OCI-LY3 (cell line): ENCODE results near the gene PPP2R3C.

ENCODE experiments used
- H2AFZ ChIP-seq: fragments of 200-600, 300-600 bp; shearing (Covaris generic); 2 replicates; pipeline ENCODE4 v1.6.0; 2014; ENCODE audit warnings: antibody characterized with exemption, low read depth, low read length
- H3K27ac ChIP-seq: fragments of 200-600, 300-600 bp; sonication (generic); 2 replicates; pipeline ENCODE4 v1.5.1; 2014; ENCODE audit warnings: mild to moderate bottlenecking, low read length, moderate library complexity, mixed read lengths
- H3K27me3 ChIP-seq: fragments of 200-600, 300-600 bp; sonication (generic); 2 replicates; pipeline ENCODE4 v1.6.1; 2014; ENCODE audit warnings: low read depth, low read length, mixed read lengths
- H3K36me3 ChIP-seq: fragments of 200-600, 300-600 bp; sonication (generic); replicated peaks from 2 replicates; pipeline ENCODE3; 2014; ENCODE audit warnings: low read depth, low read length, mixed read lengths
- H3K4me1 ChIP-seq: fragments of 300-600, 200-600 bp; sonication (generic); 2 replicates; pipeline ENCODE4 v1.6.1; 2014; ENCODE audit warnings: low read length, mixed read lengths
- H3K4me2 ChIP-seq: fragments of 200-600, 300-600 bp; sonication (generic); 2 replicates; pipeline ENCODE4 v1.6.1; 2014; ENCODE audit warnings: low read length, mixed read lengths
- H3K4me3 ChIP-seq: fragments of 300-600, 200-600 bp; sonication (generic); 2 replicates; pipeline ENCODE4 v1.5.1; 2014; ENCODE audit warnings: antibody characterized with exemption, mild to moderate bottlenecking, low read length, moderate library complexity
- H3K79me2 ChIP-seq: fragments of 300-600, 200-600 bp; shearing (Covaris generic); 2 replicates; pipeline ENCODE4 v1.6.1; 2014; ENCODE audit warnings: mild to moderate bottlenecking, low read length, mixed read lengths
- H3K9ac ChIP-seq: fragments of 300-600, 200-600 bp; shearing (Covaris generic); 2 replicates; pipeline ENCODE4 v1.6.0; 2014; ENCODE audit warnings: mild to moderate bottlenecking, low read length, moderate library complexity
- H3K9me3 ChIP-seq: fragments of 200-600, 300-600 bp; shearing (Covaris generic); 2 replicates; pipeline ENCODE4 v1.6.1; 2014; ENCODE audit warnings: low read length, mixed read lengths; ENCODE audit not compliant: insufficient read depth
- H4K20me1 ChIP-seq: fragments of 200-600, 300-600 bp; sonication (generic); 2 replicates; pipeline ENCODE4 v1.6.1; 2016; ENCODE audit warnings: low read length, mixed read lengths; ENCODE audit not compliant: insufficient read depth
- EZH2phosphoT487 ChIP-seq: fragments of 200-600 bp; shearing (Covaris generic); IDR thresholded peaks from 2 replicates; pipeline ENCODE4 v1.6.1; 2018; ENCODE audit warnings: antibody characterized with exemption, mixed run types, low read depth
- TF ChIP-seq, protein P1 (sequence below): fragments of 200-600, 300-600 bp; sonication (generic); IDR thresholded peaks from 2 replicates; pipeline ENCODE4 v1.5.1; 2014; ENCODE audit warnings: antibody characterized with exemption, low read length, low read depth

Gene PPP2R3C

DNA sequence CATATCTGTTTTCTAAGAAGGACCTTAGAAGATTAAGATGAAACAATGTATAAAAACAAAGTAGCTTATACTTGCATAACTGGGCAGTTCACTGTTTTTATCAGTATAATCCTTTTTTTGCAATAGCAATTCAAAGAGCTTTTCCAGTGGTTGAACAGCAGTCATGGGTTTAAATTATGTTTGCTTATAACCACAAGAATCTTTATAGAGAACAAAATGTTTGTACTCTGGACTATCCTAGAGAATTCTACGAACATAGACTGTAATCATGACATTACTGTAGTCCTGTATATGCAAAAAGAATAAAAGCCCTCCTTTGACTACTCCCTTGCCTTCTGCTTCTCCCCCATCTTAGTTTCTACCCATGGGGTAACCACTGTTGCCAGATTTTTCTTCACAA is 70.0 kb downstream of the PPP2R3C start:
- H3K4me3 ChIP-seq = no peak overlapping the region
- TF ChIP-seq, protein P1, sequence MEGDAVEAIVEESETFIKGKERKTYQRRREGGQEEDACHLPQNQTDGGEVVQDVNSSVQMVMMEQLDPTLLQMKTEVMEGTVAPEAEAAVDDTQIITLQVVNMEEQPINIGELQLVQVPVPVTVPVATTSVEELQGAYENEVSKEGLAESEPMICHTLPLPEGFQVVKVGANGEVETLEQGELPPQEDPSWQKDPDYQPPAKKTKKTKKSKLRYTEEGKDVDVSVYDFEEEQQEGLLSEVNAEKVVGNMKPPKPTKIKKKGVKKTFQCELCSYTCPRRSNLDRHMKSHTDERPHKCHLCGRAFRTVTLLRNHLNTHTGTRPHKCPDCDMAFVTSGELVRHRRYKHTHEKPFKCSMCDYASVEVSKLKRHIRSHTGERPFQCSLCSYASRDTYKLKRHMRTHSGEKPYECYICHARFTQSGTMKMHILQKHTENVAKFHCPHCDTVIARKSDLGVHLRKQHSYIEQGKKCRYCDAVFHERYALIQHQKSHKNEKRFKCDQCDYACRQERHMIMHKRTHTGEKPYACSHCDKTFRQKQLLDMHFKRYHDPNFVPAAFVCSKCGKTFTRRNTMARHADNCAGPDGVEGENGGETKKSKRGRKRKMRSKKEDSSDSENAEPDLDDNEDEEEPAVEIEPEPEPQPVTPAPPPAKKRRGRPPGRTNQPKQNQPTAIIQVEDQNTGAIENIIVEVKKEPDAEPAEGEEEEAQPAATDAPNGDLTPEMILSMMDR = no peak
- no peak for TF ChIP-seq EZH2phosphoT487
- no peaks in the 10 kb centered on the region for H3K27me3 ChIP-seq
- peaks cover 5% of the 10 kb centered on the region for H3K36me3 ChIP-seq
- H3K4me1 ChIP-seq = peaks cover 3% of the 10 kb centered on the region; the same call in 1 of the 2 replicates
- no peak overlapping the region for H3K27ac ChIP-seq
- H4K20me1 ChIP-seq = no peaks in the 10 kb centered on the region
- H3K79me2 ChIP-seq = peaks cover 6% of the 10 kb centered on the region; the same call in 1 of the 2 replicates
- H3K9ac ChIP-seq = no peak overlapping the region
- no peaks in the 10 kb centered on the region for H3K9me3 ChIP-seq
- no peak overlapping the region for H2AFZ ChIP-seq
- H3K4me2 ChIP-seq = no peak overlapping the region

DNA sequence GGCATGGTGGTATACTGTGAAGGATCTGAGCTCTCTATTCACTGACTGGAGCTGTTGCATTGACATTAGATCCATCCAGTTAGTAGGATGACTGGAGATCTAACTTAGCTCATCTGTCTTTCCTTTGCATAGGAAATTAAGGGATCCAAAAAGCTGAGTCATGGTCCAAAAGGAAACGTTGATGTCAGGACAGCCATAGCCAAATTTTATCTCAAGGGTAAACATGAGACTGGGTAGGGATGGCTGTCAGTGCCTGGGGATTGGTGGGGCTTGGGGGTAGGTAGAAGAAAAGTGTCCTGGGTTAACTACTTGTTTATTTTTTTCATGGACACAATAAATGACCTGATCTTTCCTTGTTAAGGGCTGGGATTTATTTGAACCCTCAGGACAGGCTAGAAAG is 71.1 kb downstream of the PPP2R3C start:
- Histone ChIP-seq H3K27ac (no peak overlapping the region), H4K20me1 (no peaks in the 10 kb centered on the region), H3K9ac (no peak overlapping the region), H3K4me3 (no peak overlapping the region), H3K4me2 (no peak overlapping the region), H3K9me3 (no peaks in the 10 kb centered on the region), H2AFZ (no peak overlapping the region), H3K4me1 (peaks cover 3% of the 10 kb centered on the region; the same call in 1 of the 2 replicates), H3K79me2 (peaks cover 6% of the 10 kb centered on the region; the same call in 1 of the 2 replicates), H3K27me3 (no peaks in the 10 kb centered on the region), H3K36me3 (peaks cover 5% of the 10 kb centered on the region)
- TF ChIP-seq, protein P1 = no peak
- TF ChIP-seq EZH2phosphoT487 = no peak

DNA sequence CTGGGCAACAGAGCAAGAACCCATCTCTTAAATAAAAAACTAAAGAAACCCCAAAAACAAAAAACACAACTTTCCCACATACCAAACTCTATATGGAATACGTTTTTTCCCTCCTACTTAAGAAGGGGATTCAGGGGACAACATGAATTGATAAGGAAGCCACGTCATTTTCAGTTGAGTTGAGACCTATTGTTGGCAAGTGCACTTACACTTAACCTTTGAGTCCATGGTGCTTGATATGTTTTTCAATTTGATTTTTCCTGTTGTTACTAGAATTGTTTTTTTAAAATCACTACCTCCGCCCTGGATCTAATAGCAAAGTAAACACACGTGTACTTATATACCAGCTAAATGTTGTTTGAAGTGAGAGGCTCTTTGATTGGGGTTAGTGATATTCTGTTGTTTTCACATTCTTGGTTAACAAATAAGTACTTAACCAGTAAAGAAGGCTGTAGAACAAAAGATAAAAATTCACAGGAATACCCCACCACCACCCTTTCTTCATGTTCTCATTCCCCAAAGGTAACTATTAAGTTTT is 73.7 kb downstream of the PPP2R3C start:
- no peak overlapping the region for H2AFZ ChIP-seq
- no peaks in the 10 kb centered on the region for H3K27me3 ChIP-seq
- H3K4me2 ChIP-seq = no peak overlapping the region
- H3K79me2 ChIP-seq = peaks cover 6% of the 10 kb centered on the region; the same call in 1 of the 2 replicates
- H3K9me3 ChIP-seq = no peaks in the 10 kb centered on the region
- no peak overlapping the region for H3K4me3 ChIP-seq
- TF ChIP-seq EZH2phosphoT487 = no peak
- TF ChIP-seq, protein P1 = no peak
- H3K36me3 ChIP-seq = peaks cover 5% of the 10 kb centered on the region
- H3K4me1 ChIP-seq = peaks cover 9% of the 10 kb centered on the region
- H4K20me1 ChIP-seq = no peaks in the 10 kb centered on the region
- no peak overlapping the region for H3K27ac ChIP-seq
- H3K9ac ChIP-seq = no peak overlapping the region

DNA sequence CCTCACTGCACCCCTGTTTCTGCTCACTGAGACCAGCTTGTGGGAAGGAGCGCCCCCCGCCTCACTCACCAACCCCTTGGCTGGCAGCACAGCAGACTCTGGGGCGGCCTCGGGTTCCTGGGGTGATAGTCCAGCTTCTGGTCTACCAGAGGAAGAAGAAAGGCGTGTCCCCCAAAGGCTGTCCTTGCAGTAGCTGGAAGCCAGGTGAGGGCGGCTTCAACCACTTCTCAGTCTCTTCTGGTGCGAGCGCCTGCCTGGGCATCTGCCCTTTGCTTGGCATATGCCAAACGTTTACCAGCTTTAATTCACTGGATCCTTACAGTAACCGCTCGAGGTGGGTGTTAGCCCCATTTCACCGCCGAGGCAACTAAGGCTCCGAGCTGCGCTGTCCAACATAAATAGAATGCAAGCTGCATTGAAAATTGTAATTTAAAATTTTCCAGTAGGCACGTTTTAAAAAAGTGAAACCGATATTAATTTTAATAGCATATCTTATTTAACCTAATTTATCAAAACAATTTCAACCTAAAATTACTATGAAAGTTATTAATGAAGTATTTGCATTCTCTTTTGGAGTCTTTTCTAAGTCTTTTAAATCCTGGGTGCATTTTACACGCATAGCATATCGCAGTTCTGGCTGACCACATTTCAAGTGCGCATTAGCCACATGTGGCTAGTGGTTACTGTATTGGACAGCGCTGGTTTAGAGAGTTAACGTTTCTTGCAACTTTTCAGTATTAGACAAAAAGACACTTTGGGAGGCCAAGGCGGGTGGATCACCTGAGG is 74.8 kb downstream of the PPP2R3C start:
- peak overlapping the region; percentile 95 for H2AFZ ChIP-seq
- peak overlapping the region; percentile 81 for H3K9ac ChIP-seq
- no peaks in the 10 kb centered on the region for H3K27me3 ChIP-seq
- TF ChIP-seq, protein P1 = 0 out of 2 replicates have a peak, but pooled peaks have one; percentile 9
- no peak for TF ChIP-seq EZH2phosphoT487
- H3K4me1 ChIP-seq = peaks cover 9% of the 10 kb centered on the region
- H3K9me3 ChIP-seq = no peaks in the 10 kb centered on the region
- no peaks in the 10 kb centered on the region for H4K20me1 ChIP-seq
- peaks cover 5% of the 10 kb centered on the region for H3K36me3 ChIP-seq
- peak overlapping the region; percentile 91 for H3K4me3 ChIP-seq
- H3K4me2 ChIP-seq = peak overlapping the region; percentile 78
- peaks cover 6% of the 10 kb centered on the region; the same call in 1 of the 2 replicates for H3K79me2 ChIP-seq
- peak overlapping the region; percentile 75 for H3K27ac ChIP-seq
